22Rv1 (cell line): Measurements from ENCODE around the gene SYNE1.

ENCODE experiments used
- H3K27ac ChIP-seq: fragments of 450-650 bp; 2 replicates; pipeline ENCODE4 v1.5.1; 2017
- CTCF ChIP-seq: fragments of 450-650 bp; IDR thresholded peaks from 2 replicates; pipeline ENCODE4 v1.5.1; 2017; ENCODE audit warnings: mild to moderate bottlenecking
- ZFX ChIP-seq: fragments of 450-650 bp; IDR thresholded peaks from 2 replicates; pipeline ENCODE4 v1.6.1; 2017; ENCODE audit warnings: antibody characterized with exemption, borderline replicate concordance

SYNE1 gene

GRCh38 chr6:152124429-152125074, 512.6 kb downstream of the SYNE1 start:
- TF ChIP-seq ZFX, result no peak
- TF ChIP-seq CTCF, result peak; percentile 84
- H3K27ac ChIP-seq, result no peak overlapping the region

GRCh38 chr6:152123076-152123475, 514.1 kb downstream of the SYNE1 start:
- no peak for TF ChIP-seq CTCF
- H3K27ac ChIP-seq, result no peak overlapping the region

GRCh38 chr6:152122434-152122833, 514.7 kb downstream of the SYNE1 start:
- H3K27ac ChIP-seq, result no peak overlapping the region
- no peak for TF ChIP-seq ZFX
- TF ChIP-seq CTCF, result no peak

- H3K27ac ChIP-seq, result no peak overlapping the region
- TF ChIP-seq CTCF, result no peak
- TF ChIP-seq ZFX, result no peak
These were observed 515.3 kb downstream of the SYNE1 start for GRCh38 chr6:152121910-152122309.

- TF ChIP-seq ZFX (no peak), CTCF (no peak)
These were observed 517.3 kb downstream of the SYNE1 start for GRCh38 chr6:152119831-152120230.

GRCh38 chr6:152118678-152119077, 518.5 kb downstream of the SYNE1 start:
- TF ChIP-seq ZFX (no peak), CTCF (no peak)
- H3K27ac ChIP-seq, result no peak overlapping the region

More at GRCh38 chr6:152119831-152120230, 517.3 kb downstream of the SYNE1 start:
- no peak overlapping the region for H3K27ac ChIP-seq

- TF ChIP-seq ZFX (no peak), CTCF (no peak)
These were observed 518.9 kb downstream of the SYNE1 start for GRCh38 chr6:152118224-152118623.

More at GRCh38 chr6:152118224-152118623, 518.9 kb downstream of the SYNE1 start:
- no peak overlapping the region for H3K27ac ChIP-seq
